ENCODE results near the gene ATXN1. TPM values are rescaled to one million over a fixed set of nuclear protein-coding genes. Genes with fewer than 3 reads are reported as not detected.

The ATXN1 gene
- polyA plus RNA-seq, 1 donor from 2014 or later, result 28.2 TPM

DNA sequence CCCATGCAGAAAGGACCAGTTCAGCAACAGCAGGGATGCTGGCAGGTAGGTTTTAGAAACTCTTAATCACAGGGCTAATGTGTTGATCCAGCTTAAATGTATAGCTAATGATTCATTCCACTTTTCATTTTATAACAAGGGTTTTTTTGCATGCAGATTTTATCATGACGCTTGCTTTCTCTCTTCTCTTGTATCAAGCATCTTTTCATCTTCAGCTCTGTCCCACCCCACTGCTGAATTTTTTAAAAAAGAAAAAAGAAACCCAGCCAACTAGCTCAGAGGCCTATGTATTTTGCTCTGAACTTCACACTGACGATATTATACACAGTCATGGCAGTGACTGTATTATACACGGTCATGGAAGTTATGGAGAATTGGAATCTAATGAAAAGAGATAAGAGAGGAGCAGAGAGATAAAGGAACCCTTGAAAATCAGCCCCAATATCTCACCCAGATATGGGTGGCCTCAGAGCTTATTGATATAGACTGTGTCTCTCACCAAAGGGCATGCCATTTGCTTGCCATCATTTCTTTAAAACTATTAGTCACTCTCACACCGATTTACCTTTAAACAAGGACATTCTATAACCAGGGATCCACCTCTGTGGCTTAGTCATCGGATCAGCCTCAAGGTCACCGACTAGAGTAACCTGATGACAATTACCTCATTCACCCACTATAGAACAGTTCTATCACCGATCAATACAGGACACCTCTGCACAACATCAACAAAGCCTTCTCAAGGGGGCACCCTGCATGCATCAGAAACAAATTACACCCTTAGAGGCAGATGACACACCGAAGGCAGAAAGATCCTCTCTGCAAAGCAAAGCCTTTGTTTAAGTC is 222.0 kb downstream of the ATXN1 start:
- no peak overlapping the region for H3K27ac ChIP-seq (ENCODE audit: low read length)
- H3K4me3 ChIP-seq (ENCODE audit: low read length), result no peak overlapping the region
- H3K4me2 ChIP-seq (ENCODE audit: low read length), result no peak overlapping the region
- H2AFZ ChIP-seq (ENCODE audit: low read depth, low read length), result no peak overlapping the region
- no peaks in the 10 kb centered on the region for H3K79me2 ChIP-seq (replicated peaks; ENCODE audit: insufficient read depth, low read length)
- H3K9me2 ChIP-seq (ENCODE audit: insufficient read depth, low read length), result no peaks in the 10 kb centered on the region
- H3K27me3 ChIP-seq (ENCODE audit: insufficient read depth, low read depth, low read length), result no peaks in the 10 kb centered on the region
- H3K9me3 ChIP-seq (ENCODE audit: low read length), result no peaks in the 10 kb centered on the region
- TF ChIP-seq EP300 (conservative IDR thresholded peaks at IDR 0.05; ENCODE audit: poor library complexity, severe bottlenecking), result no peak
- TF ChIP-seq SMC3 (conservative IDR thresholded peaks at IDR 0.05; ENCODE audit: poor library complexity), result no peak
- TF ChIP-seq, protein P1, sequence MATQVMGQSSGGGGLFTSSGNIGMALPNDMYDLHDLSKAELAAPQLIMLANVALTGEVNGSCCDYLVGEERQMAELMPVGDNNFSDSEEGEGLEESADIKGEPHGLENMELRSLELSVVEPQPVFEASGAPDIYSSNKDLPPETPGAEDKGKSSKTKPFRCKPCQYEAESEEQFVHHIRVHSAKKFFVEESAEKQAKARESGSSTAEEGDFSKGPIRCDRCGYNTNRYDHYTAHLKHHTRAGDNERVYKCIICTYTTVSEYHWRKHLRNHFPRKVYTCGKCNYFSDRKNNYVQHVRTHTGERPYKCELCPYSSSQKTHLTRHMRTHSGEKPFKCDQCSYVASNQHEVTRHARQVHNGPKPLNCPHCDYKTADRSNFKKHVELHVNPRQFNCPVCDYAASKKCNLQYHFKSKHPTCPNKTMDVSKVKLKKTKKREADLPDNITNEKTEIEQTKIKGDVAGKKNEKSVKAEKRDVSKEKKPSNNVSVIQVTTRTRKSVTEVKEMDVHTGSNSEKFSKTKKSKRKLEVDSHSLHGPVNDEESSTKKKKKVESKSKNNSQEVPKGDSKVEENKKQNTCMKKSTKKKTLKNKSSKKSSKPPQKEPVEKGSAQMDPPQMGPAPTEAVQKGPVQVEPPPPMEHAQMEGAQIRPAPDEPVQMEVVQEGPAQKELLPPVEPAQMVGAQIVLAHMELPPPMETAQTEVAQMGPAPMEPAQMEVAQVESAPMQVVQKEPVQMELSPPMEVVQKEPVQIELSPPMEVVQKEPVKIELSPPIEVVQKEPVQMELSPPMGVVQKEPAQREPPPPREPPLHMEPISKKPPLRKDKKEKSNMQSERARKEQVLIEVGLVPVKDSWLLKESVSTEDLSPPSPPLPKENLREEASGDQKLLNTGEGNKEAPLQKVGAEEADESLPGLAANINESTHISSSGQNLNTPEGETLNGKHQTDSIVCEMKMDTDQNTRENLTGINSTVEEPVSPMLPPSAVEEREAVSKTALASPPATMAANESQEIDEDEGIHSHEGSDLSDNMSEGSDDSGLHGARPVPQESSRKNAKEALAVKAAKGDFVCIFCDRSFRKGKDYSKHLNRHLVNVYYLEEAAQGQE (IDR thresholded peaks at IDR 0.05; ENCODE audit: borderline replicate concordance), result no peak
- no peak for TF ChIP-seq MXI1 (conservative IDR thresholded peaks at IDR 0.05; ENCODE audit: poor library complexity, severe bottlenecking)
- no peak for TF ChIP-seq RAD21 (conservative IDR thresholded peaks at IDR 0.05)
- TF ChIP-seq, protein P2, sequence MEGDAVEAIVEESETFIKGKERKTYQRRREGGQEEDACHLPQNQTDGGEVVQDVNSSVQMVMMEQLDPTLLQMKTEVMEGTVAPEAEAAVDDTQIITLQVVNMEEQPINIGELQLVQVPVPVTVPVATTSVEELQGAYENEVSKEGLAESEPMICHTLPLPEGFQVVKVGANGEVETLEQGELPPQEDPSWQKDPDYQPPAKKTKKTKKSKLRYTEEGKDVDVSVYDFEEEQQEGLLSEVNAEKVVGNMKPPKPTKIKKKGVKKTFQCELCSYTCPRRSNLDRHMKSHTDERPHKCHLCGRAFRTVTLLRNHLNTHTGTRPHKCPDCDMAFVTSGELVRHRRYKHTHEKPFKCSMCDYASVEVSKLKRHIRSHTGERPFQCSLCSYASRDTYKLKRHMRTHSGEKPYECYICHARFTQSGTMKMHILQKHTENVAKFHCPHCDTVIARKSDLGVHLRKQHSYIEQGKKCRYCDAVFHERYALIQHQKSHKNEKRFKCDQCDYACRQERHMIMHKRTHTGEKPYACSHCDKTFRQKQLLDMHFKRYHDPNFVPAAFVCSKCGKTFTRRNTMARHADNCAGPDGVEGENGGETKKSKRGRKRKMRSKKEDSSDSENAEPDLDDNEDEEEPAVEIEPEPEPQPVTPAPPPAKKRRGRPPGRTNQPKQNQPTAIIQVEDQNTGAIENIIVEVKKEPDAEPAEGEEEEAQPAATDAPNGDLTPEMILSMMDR (IDR thresholded peaks at IDR 0.05; ENCODE audit: poor library complexity, severe bottlenecking), result no peak
- TF ChIP-seq EZH2 (IDR thresholded peaks at IDR 0.05; ENCODE audit: borderline replicate concordance, insufficient read depth, low read length, poor library complexity, severe bottlenecking), result no peak
- TF ChIP-seq TAF1 (IDR thresholded peaks at IDR 0.05; ENCODE audit: low read depth), result no peak
- no peak for TF ChIP-seq POLR2AphosphoS5 (IDR thresholded peaks at IDR 0.05)
- H3K36me3 ChIP-seq (ENCODE audit: insufficient read depth, low read length), result no peaks in the 10 kb centered on the region
- H3F3A ChIP-seq (ENCODE audit: insufficient read depth, low read length, poor library complexity, severe bottlenecking), result no peaks in the 10 kb centered on the region
- no peak overlapping the region for H3K9ac ChIP-seq (ENCODE audit: low read length)
- H4K20me1 ChIP-seq (ENCODE audit: insufficient read depth), result no peaks in the 10 kb centered on the region

DNA sequence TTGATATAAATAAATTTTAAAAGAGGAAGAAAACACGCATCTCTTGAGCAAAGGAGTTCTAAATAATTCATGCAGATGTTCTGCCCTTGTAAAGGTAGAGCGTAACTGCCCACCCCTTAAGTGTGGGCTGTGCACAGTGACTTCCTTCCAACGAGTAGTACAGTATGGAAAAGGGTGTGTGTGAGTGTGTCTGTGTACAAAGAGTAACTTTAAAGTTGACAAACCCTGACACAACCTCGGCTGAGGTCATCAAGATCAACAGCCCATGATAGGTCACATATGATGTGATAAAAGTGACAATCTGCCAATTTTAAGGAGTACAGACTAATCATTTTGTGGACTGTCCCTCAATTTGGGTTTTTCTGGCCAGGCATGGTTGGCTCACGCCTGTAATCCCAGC is 225.7 kb downstream of the ATXN1 start:
- no peaks in the 10 kb centered on the region for H4K20me1 ChIP-seq (ENCODE audit: insufficient read depth)
- H3K4me2 ChIP-seq (ENCODE audit: low read length), result no peak overlapping the region
- no peak overlapping the region for H3K4me3 ChIP-seq (ENCODE audit: low read length)
- no peaks in the 10 kb centered on the region for H3F3A ChIP-seq (ENCODE audit: insufficient read depth, low read length, poor library complexity, severe bottlenecking)
- no peaks in the 10 kb centered on the region for H3K79me2 ChIP-seq (replicated peaks; ENCODE audit: insufficient read depth, low read length)
- H3K36me3 ChIP-seq (ENCODE audit: insufficient read depth, low read length), result no peaks in the 10 kb centered on the region
- TF ChIP-seq POLR2AphosphoS5 (IDR thresholded peaks at IDR 0.05) (no peak), TAF1 (IDR thresholded peaks at IDR 0.05; ENCODE audit: low read depth) (no peak)
- H3K9me3 ChIP-seq (ENCODE audit: low read length), result no peaks in the 10 kb centered on the region
- no peak overlapping the region for H2AFZ ChIP-seq (ENCODE audit: low read depth, low read length)
- no peaks in the 10 kb centered on the region for H3K27me3 ChIP-seq (ENCODE audit: insufficient read depth, low read depth, low read length)
- no peaks in the 10 kb centered on the region for H3K9me2 ChIP-seq (ENCODE audit: insufficient read depth, low read length)
- no peak overlapping the region for H3K27ac ChIP-seq (ENCODE audit: low read length)
- no peak overlapping the region for H3K9ac ChIP-seq (ENCODE audit: low read length)

All from neural cell (in vitro differentiated cells).